HEK293 (cell line): ENCODE results near the gene PDXK.

Experiments
- KLF8 ChIP-seq: fragments of 450-650 bp; formaldehyde crosslinking; IDR thresholded peaks from 2 replicates; pipeline ENCODE4 v1.5.1; 2016; ENCODE audit warnings: missing biosample characterization, missing genetic modification characterization
- SETDB1 ChIP-seq: IDR thresholded peaks from one replicate; pipeline ENCODE4 v1.6.1; 2017; ENCODE audit warnings: mild to moderate bottlenecking, low read length, moderate library complexity, mixed read lengths; ENCODE audit not compliant: insufficient read length
- ZBTB11 ChIP-seq: fragments of 450-650 bp; formaldehyde crosslinking; conservative IDR thresholded peaks from 2 replicates; pipeline ENCODE4 v1.5.1; 2016; ENCODE audit warnings: low read depth, missing biosample characterization, missing genetic modification characterization
- ZBTB20 ChIP-seq: fragments of 450-650 bp; formaldehyde crosslinking; IDR thresholded peaks from 2 replicates; pipeline ENCODE4 v1.5.1; 2016; ENCODE audit warnings: missing biosample characterization, missing genetic modification characterization
- ZBTB7A ChIP-seq: fragments of 450-650 bp; formaldehyde crosslinking; IDR thresholded peaks from 2 replicates; pipeline ENCODE4 v1.5.1; 2016; ENCODE audit warnings: low read depth, missing biosample characterization, missing genetic modification characterization
- ZFP41 ChIP-seq: fragments of 450-650 bp; formaldehyde crosslinking; IDR thresholded peaks from 2 replicates; pipeline ENCODE4 v1.5.1; 2016; ENCODE audit warnings: missing biosample characterization, missing genetic modification characterization, borderline replicate concordance
- ZNF114 ChIP-seq: fragments of 450-650 bp; formaldehyde crosslinking; IDR thresholded peaks from 2 replicates; pipeline ENCODE4 v1.5.0; 2017; ENCODE audit warnings: missing biosample characterization, missing genetic modification characterization
- ZNF121 ChIP-seq: fragments of 450-650 bp; formaldehyde crosslinking; IDR thresholded peaks from 2 replicates; pipeline ENCODE4 v1.5.1; 2016; ENCODE audit warnings: missing biosample characterization, missing genetic modification characterization
- ZNF138 ChIP-seq: fragments of 450-650 bp; formaldehyde crosslinking; IDR thresholded peaks from 2 replicates; pipeline ENCODE4 v1.5.1; 2016; ENCODE audit warnings: missing biosample characterization, missing genetic modification characterization, borderline replicate concordance
- ZNF146 ChIP-seq: fragments of 450-650 bp; formaldehyde crosslinking; IDR thresholded peaks from 2 replicates; pipeline ENCODE4 v1.5.1; 2016; ENCODE audit warnings: missing biosample characterization, missing genetic modification characterization
- ZNF157 ChIP-seq: fragments of 450-650 bp; formaldehyde crosslinking; IDR thresholded peaks from 2 replicates; pipeline ENCODE4 v1.5.1; 2016; ENCODE audit warnings: missing biosample characterization, missing genetic modification characterization
- ZNF23 ChIP-seq: fragments of 450-650 bp; formaldehyde crosslinking; IDR thresholded peaks from 2 replicates; pipeline ENCODE4 v1.5.1; 2016; ENCODE audit warnings: missing biosample characterization, missing genetic modification characterization, borderline replicate concordance
- ZNF248 ChIP-seq: fragments of 450-650 bp; formaldehyde crosslinking; IDR thresholded peaks from 2 replicates; pipeline ENCODE4 v1.5.1; 2017; ENCODE audit warnings: missing biosample characterization, missing genetic modification characterization
- ZNF366 ChIP-seq: fragments of 450-650 bp; formaldehyde crosslinking; conservative IDR thresholded peaks from 2 replicates; pipeline ENCODE4 v1.5.1; 2016; ENCODE audit warnings: missing biosample characterization, missing genetic modification characterization
- ZNF530 ChIP-seq: fragments of 450-650 bp; formaldehyde crosslinking; IDR thresholded peaks from 2 replicates; pipeline ENCODE4 v1.5.1; 2016; ENCODE audit warnings: low read depth, missing biosample characterization, missing genetic modification characterization
- ZNF558 ChIP-seq: fragments of 450-650 bp; formaldehyde crosslinking; IDR thresholded peaks from 2 replicates; pipeline ENCODE4 v1.5.1; 2016; ENCODE audit warnings: missing biosample characterization, missing genetic modification characterization
- ZNF645 ChIP-seq: fragments of 450-650 bp; formaldehyde crosslinking; IDR thresholded peaks from 2 replicates; pipeline ENCODE4; 2016; ENCODE audit warnings: missing biosample characterization, missing genetic modification characterization
- ZSCAN16 ChIP-seq: fragments of 450-650 bp; formaldehyde crosslinking; IDR thresholded peaks from 2 replicates; pipeline ENCODE4 v1.5.1; 2016; ENCODE audit warnings: missing biosample characterization, missing genetic modification characterization
- TF ChIP-seq, protein P1 (sequence below): fragments of 450-650 bp; formaldehyde crosslinking; IDR thresholded peaks from 2 replicates; pipeline ENCODE4 v1.5.1; 2016; ENCODE audit warnings: missing biosample characterization, missing genetic modification characterization, borderline replicate concordance
- TF ChIP-seq, protein P2 (sequence below): fragments of 450-650 bp; formaldehyde crosslinking; IDR thresholded peaks from 2 replicates; pipeline ENCODE4 v1.5.1; 2016; ENCODE audit warnings: missing biosample characterization, missing genetic modification characterization
- TF ChIP-seq, protein P3 (sequence below): fragments of 450-650 bp; formaldehyde crosslinking; IDR thresholded peaks from 2 replicates; pipeline ENCODE4 v1.5.1; 2016; ENCODE audit warnings: missing biosample characterization, missing genetic modification characterization
- TF ChIP-seq, protein P4 (sequence below): fragments of 450-650 bp; formaldehyde crosslinking; IDR thresholded peaks from 2 replicates; pipeline ENCODE4 v1.5.1; 2017; ENCODE audit warnings: missing biosample characterization, missing genetic modification characterization
- TF ChIP-seq, protein P5 (sequence below): sonication (generic); formaldehyde crosslinking; IDR thresholded peaks from 2 replicates; pipeline ENCODE4 v1.8.1; 2022; ENCODE audit warnings: mild to moderate bottlenecking, moderate library complexity, missing genetic modification reagents

Gene PDXK

GRCh38 chr21:43767984-43768867 lies 49.3 kb downstream of the PDXK start (continued):
- no peak for TF ChIP-seq ZNF645 (tag by site-specific recombination)
- TF ChIP-seq ZBTB20 (tag by site-specific recombination) = peak; percentile 39; the same call in 1 of the 2 replicates
- TF ChIP-seq, protein P1, sequence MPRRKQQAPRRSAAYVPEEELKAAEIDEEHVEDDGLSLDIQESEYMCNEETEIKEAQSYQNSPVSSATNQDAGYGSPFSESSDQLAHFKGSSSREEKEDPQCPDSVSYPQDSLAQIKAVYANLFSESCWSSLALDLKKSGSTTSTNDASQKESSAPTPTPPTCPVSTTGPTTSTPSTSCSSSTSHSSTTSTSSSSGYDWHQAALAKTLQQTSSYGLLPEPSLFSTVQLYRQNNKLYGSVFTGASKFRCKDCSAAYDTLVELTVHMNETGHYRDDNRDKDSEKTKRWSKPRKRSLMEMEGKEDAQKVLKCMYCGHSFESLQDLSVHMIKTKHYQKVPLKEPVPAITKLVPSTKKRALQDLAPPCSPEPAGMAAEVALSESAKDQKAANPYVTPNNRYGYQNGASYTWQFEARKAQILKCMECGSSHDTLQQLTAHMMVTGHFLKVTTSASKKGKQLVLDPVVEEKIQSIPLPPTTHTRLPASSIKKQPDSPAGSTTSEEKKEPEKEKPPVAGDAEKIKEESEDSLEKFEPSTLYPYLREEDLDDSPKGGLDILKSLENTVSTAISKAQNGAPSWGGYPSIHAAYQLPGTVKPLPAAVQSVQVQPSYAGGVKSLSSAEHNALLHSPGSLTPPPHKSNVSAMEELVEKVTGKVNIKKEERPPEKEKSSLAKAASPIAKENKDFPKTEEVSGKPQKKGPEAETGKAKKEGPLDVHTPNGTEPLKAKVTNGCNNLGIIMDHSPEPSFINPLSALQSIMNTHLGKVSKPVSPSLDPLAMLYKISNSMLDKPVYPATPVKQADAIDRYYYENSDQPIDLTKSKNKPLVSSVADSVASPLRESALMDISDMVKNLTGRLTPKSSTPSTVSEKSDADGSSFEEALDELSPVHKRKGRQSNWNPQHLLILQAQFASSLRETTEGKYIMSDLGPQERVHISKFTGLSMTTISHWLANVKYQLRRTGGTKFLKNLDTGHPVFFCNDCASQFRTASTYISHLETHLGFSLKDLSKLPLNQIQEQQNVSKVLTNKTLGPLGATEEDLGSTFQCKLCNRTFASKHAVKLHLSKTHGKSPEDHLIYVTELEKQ (tag by site-specific recombination) = no peak
- no peak for TF ChIP-seq KLF8 (tag by site-specific recombination)
- TF ChIP-seq ZSCAN16 (tag by site-specific recombination) = no peak
- TF ChIP-seq ZNF558 (tag by site-specific recombination) = no peak
- no peak for TF ChIP-seq ZNF248 (tag by site-specific recombination)
- TF ChIP-seq, protein P2, sequence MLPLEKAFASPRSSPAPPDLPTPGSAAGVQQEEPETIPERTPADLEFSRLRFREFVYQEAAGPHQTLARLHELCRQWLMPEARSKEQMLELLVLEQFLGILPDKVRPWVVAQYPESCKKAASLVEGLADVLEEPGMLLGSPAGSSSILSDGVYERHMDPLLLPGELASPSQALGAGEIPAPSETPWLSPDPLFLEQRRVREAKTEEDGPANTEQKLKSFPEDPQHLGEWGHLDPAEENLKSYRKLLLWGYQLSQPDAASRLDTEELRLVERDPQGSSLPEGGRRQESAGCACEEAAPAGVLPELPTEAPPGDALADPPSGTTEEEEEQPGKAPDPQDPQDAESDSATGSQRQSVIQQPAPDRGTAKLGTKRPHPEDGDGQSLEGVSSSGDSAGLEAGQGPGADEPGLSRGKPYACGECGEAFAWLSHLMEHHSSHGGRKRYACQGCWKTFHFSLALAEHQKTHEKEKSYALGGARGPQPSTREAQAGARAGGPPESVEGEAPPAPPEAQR (tag by site-specific recombination) = no peak
- no peak for TF ChIP-seq ZNF121 (tag by site-specific recombination)
- no peak for TF ChIP-seq ZNF157 (tag by site-specific recombination)
- TF ChIP-seq ZNF23 (tag by site-specific recombination) = no peak
- TF ChIP-seq, protein P3, sequence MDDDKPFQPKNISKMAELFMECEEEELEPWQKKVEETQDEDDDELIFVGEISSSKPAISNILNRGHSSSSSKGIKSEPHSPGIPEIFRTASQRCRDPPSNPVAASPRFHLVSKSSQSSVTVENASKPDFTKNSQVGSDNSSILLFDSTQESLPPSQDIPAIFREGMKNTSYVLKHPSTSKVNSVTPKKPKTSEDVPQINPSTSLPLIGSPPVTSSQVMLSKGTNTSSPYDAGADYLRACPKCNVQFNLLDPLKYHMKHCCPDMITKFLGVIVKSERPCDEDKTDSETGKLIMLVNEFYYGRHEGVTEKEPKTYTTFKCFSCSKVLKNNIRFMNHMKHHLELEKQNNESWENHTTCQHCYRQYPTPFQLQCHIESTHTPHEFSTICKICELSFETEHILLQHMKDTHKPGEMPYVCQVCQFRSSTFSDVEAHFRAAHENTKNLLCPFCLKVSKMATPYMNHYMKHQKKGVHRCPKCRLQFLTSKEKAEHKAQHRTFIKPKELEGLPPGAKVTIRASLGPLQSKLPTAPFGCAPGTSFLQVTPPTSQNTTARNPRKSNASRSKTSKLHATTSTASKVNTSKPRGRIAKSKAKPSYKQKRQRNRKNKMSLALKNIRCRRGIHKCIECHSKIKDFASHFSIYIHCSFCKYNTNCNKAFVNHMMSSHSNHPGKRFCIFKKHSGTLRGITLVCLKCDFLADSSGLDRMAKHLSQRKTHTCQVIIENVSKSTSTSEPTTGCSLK (tag by site-specific recombination) = no peak
- TF ChIP-seq, protein P4, sequence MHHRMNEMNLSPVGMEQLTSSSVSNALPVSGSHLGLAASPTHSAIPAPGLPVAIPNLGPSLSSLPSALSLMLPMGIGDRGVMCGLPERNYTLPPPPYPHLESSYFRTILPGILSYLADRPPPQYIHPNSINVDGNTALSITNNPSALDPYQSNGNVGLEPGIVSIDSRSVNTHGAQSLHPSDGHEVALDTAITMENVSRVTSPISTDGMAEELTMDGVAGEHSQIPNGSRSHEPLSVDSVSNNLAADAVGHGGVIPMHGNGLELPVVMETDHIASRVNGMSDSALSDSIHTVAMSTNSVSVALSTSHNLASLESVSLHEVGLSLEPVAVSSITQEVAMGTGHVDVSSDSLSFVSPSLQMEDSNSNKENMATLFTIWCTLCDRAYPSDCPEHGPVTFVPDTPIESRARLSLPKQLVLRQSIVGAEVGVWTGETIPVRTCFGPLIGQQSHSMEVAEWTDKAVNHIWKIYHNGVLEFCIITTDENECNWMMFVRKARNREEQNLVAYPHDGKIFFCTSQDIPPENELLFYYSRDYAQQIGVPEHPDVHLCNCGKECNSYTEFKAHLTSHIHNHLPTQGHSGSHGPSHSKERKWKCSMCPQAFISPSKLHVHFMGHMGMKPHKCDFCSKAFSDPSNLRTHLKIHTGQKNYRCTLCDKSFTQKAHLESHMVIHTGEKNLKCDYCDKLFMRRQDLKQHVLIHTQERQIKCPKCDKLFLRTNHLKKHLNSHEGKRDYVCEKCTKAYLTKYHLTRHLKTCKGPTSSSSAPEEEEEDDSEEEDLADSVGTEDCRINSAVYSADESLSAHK (tag by site-specific recombination) = no peak
- peak; percentile 18 for TF ChIP-seq SETDB1
- no peak for TF ChIP-seq ZBTB11 (tag by site-specific recombination)
- TF ChIP-seq ZNF138 (tag by site-specific recombination) = no peak
- TF ChIP-seq, protein P5, sequence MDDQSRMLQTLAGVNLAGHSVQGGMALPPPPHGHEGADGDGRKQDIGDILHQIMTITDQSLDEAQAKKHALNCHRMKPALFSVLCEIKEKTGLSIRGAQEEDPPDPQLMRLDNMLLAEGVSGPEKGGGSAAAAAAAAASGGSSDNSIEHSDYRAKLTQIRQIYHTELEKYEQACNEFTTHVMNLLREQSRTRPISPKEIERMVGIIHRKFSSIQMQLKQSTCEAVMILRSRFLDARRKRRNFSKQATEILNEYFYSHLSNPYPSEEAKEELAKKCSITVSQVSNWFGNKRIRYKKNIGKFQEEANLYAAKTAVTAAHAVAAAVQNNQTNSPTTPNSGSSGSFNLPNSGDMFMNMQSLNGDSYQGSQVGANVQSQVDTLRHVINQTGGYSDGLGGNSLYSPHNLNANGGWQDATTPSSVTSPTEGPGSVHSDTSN (CRISPR knock-in tag) = no peak
- no peak for TF ChIP-seq ZNF366
- no peak for TF ChIP-seq ZFP41
- no peak for TF ChIP-seq ZNF114 (tag by site-specific recombination)
- no peak for TF ChIP-seq ZNF530 (tag by site-specific recombination)
- TF ChIP-seq ZBTB7A (tag by site-specific recombination) = no peak
- no peak for TF ChIP-seq ZNF146 (tag by site-specific recombination)
